ENCODE results near the gene GNG7. TPM values are rescaled to one million over a fixed set of nuclear protein-coding genes. Genes with fewer than 3 reads are reported as not detected.

The GNG7 gene
- total and polyA plus RNA-seq, 2 donors (not counting 3 experiments of a cell fraction or from before 2014, with no cell fraction given), result 0.29 to 0.84 TPM

DNA sequence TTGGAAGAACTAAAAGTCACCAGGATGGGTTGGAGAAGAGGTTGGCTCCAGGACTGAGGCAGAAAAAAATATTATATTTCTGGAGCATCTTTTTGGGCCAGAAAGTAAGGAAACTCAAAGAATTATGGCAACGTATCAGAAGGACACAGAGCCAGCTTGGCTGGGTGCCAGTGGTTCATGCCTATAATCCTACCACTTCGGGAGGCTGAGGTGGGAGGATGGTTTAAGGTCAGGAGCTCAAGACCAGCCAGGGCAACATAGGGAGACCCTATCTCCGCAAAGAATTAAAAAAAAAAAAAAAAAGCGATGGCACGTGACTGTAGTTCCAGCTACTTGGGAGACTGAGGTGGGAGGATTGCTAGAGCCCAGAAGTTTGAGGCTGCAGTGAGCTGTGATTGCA lies 118.5 kb downstream of the GNG7 start:
- H3K9me3 ChIP-seq (replicated peaks; ENCODE audit: control insufficient read depth, insufficient read depth, low read length), result no peaks in the 10 kb centered on the region
- BruUV-seq (replicated peaks), result no TSS peak
- H3K4me2 ChIP-seq (ENCODE audit: insufficient read depth, low read length), result no peak overlapping the region
- no peaks in the 10 kb centered on the region for H3K9me1 ChIP-seq (replicated peaks; ENCODE audit: control insufficient read depth, extremely low read depth, insufficient read depth, low read length)
- FAIRE-seq (no peak), DNase-seq (ENCODE audit: low read depth, low spot score) (no peak)
- CTCF ChIA-PET, result interaction anchor here (1.1 kb wide), 1 partner anchor 30 kb away, joined by 3 read pairs; no protein-coding TSS in a partner anchor
- H3K9ac ChIP-seq (replicated peaks; ENCODE audit: extremely low read depth, insufficient read depth, low read length), result no peak overlapping the region
- POLR2A ChIA-PET, result no interaction called here
- H3K27me3 ChIP-seq (ENCODE audit: control insufficient read depth in 2 of 2, insufficient read depth in 2 of 2, low read length in 2 of 2), result peaks cover 0 to 4% of the 10 kb centered on the region in 2 experiments
- H3K4me3 ChIP-seq (replicated peaks in 1 of 3; ENCODE audit: insufficient read depth in 1 of 3, low read depth in 1 of 3, low read length in 3 of 3), result no peak overlapping the region
- H3K27ac ChIP-seq (ENCODE audit: insufficient read depth, low read depth, low read length), result no peak overlapping the region
- H2AFZ ChIP-seq (ENCODE audit: low read depth, low read length), result no peak overlapping the region
- dilution Hi-C loops (cut with MboI; ENCODE audit: extremely low pct_ligation_motif_present, low sequenced_read_pairs) (no loop called here), intact Hi-C loops (cut with micrococcal nuclease) (no loop called here)
- no peaks in the 10 kb centered on the region for H4K20me1 ChIP-seq (replicated peaks; ENCODE audit: control insufficient read depth, extremely low read depth, insufficient read depth, low read length)
- H3K4me1 ChIP-seq (ENCODE audit: control insufficient read depth, extremely low read depth, insufficient read depth, low read length), result peaks cover 11% of the 10 kb centered on the region
- H3K79me2 ChIP-seq (ENCODE audit: control insufficient read depth, insufficient read depth, low read length), result no peaks in the 10 kb centered on the region
- TF ChIP-seq, protein P1, sequence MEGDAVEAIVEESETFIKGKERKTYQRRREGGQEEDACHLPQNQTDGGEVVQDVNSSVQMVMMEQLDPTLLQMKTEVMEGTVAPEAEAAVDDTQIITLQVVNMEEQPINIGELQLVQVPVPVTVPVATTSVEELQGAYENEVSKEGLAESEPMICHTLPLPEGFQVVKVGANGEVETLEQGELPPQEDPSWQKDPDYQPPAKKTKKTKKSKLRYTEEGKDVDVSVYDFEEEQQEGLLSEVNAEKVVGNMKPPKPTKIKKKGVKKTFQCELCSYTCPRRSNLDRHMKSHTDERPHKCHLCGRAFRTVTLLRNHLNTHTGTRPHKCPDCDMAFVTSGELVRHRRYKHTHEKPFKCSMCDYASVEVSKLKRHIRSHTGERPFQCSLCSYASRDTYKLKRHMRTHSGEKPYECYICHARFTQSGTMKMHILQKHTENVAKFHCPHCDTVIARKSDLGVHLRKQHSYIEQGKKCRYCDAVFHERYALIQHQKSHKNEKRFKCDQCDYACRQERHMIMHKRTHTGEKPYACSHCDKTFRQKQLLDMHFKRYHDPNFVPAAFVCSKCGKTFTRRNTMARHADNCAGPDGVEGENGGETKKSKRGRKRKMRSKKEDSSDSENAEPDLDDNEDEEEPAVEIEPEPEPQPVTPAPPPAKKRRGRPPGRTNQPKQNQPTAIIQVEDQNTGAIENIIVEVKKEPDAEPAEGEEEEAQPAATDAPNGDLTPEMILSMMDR (IDR thresholded peaks at IDR 0.05; ENCODE audit: extremely low read depth in 1 of 2, insufficient read depth in 1 of 2, low read depth in 1 of 2, low read length in 2 of 2), result no peak
- TF ChIP-seq EZH2 (IDR thresholded peaks at IDR 0.05; ENCODE audit: borderline replicate concordance, low read depth, low read length, severe bottlenecking) (no peak), FOS (IDR thresholded peaks at IDR 0.05; ENCODE audit: borderline replicate concordance, insufficient read depth, low read length) (no peak), POLR2AphosphoS5 (IDR thresholded peaks at IDR 0.05; ENCODE audit: insufficient read depth, low read depth, low read length) (no peak), POLR2A (IDR thresholded peaks at IDR 0.05; ENCODE audit: low read depth, low read length) (no peak), JUN (IDR thresholded peaks at IDR 0.05; ENCODE audit: borderline replicate concordance, insufficient read depth, insufficient read length, low read depth) (no peak), GATA2 (IDR thresholded peaks at IDR 0.05; ENCODE audit: insufficient read depth, insufficient read length, low read depth, low read length) (no peak), MYC (IDR thresholded peaks at IDR 0.05; ENCODE audit: low read depth, low read length) (no peak)
- TF ChIP-seq, protein P2, sequence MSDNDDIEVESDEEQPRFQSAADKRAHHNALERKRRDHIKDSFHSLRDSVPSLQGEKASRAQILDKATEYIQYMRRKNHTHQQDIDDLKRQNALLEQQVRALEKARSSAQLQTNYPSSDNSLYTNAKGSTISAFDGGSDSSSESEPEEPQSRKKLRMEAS (IDR thresholded peaks at IDR 0.05; ENCODE audit: insufficient read depth, insufficient read length), result no peak
- H3K36me3 ChIP-seq (ENCODE audit: control insufficient read depth in 2 of 2, extremely low read depth in 1 of 2, insufficient read depth in 2 of 2, low read length in 2 of 2), result no peaks in the 10 kb centered on the region

Measured in endothelial cell of umbilical vein (primary cell).